ENCODE data around the gene MPDZ.

MPDZ gene

GRCh38 chr9:13131991-13132390 is 147.5 kb downstream of the MPDZ start:
- no peak for DNase-seq (ENCODE audit: low spot score)

- no peak for DNase-seq (ENCODE audit: low spot score)
Measured at GRCh38 chr9:13131416-13131815, 148.1 kb downstream of the MPDZ start.

GRCh38 chr9:13128266-13128860 is 151.1 kb downstream of the MPDZ start:
- DNase-seq (ENCODE audit: low spot score), result no peak

GRCh38 chr9:13127131-13127530 is 152.4 kb downstream of the MPDZ start:
- DNase-seq (ENCODE audit: low spot score), result no peak

GRCh38 chr9:13125261-13125660 is 154.2 kb downstream of the MPDZ start:
- no peak for DNase-seq (ENCODE audit: low spot score)

GRCh38 chr9:13122756-13123369 is 156.6 kb downstream of the MPDZ start:
- DNase-seq (ENCODE audit: low spot score), result no peak

GRCh38 chr9:13118313-13118712 is 161.2 kb downstream of the MPDZ start:
- no peak for DNase-seq (ENCODE audit: low spot score)

GRCh38 chr9:13116292-13116691 is 163.2 kb downstream of the MPDZ start:
- DNase-seq (ENCODE audit: low spot score), result no peak

- DNase-seq (ENCODE audit: low spot score), result no peak
Measured at GRCh38 chr9:13113751-13114150, 165.7 kb downstream of the MPDZ start.

- no peak for DNase-seq (ENCODE audit: low spot score)
Measured at GRCh38 chr9:13113216-13113615, 166.3 kb downstream of the MPDZ start.

GRCh38 chr9:13111778-13112177 is 167.7 kb downstream of the MPDZ start:
- no peak for DNase-seq (ENCODE audit: low spot score)

- no peak for DNase-seq (ENCODE audit: low spot score)
Measured at GRCh38 chr9:13110766-13111417, 168.6 kb downstream of the MPDZ start.

GRCh38 chr9:13109781-13110180 is 169.7 kb downstream of the MPDZ start:
- no peak for DNase-seq (ENCODE audit: low spot score)

- DNase-seq (ENCODE audit: low spot score), result no peak
Measured at GRCh38 chr9:13107008-13107407, 172.5 kb downstream of the MPDZ start.

GRCh38 chr9:13100914-13101572 is 178.4 kb downstream of the MPDZ start:
- no peak for DNase-seq (ENCODE audit: low spot score)

- DNase-seq (ENCODE audit: low spot score), result no peak
Measured at GRCh38 chr9:13095056-13095455, 184.4 kb downstream of the MPDZ start.

GRCh38 chr9:13090628-13091027 is 188.9 kb downstream of the MPDZ start:
- DNase-seq (ENCODE audit: low spot score), result no peak

GRCh38 chr9:13089666-13090065 is 189.8 kb downstream of the MPDZ start:
- no peak for DNase-seq (ENCODE audit: low spot score)

GRCh38 chr9:13088720-13089427 is 190.6 kb downstream of the MPDZ start:
- DNase-seq (ENCODE audit: low spot score), result peak; percentile 35

GRCh38 chr9:13083963-13084528 is 195.4 kb downstream of the MPDZ start:
- DNase-seq (ENCODE audit: low spot score), result no peak

- no peak for DNase-seq (ENCODE audit: low spot score)
Measured at GRCh38 chr9:13083366-13083765, 196.1 kb downstream of the MPDZ start.

GRCh38 chr9:13082796-13083195 is 196.7 kb downstream of the MPDZ start:
- no peak for DNase-seq (ENCODE audit: low spot score)
